Epithelial cell of prostate (primary cell): ENCODE data around the gene ABCC3.
"Not testable (repeated sequence)": the region's sequence is repeated elsewhere in the genome, so short reads cannot be mapped to it uniquely, and the experiment has no call there.

ENCODE experiments used
- DNase-seq: peaks from one replicate; pipeline ENCODE4 v3.0.0-alpha.2; 2011; ENCODE audit warnings: low read depth, low spot score
- H3K27ac ChIP-seq: fragments of 450-650 bp; 2 replicates; pipeline ENCODE4 v1.5.1; 2017; ENCODE audit warnings: mild to moderate bottlenecking

The ABCC3 gene

GRCh38 chr17:50721194-50722010 lies 86.7 kb downstream of the ABCC3 start:
- H3K27ac ChIP-seq: no peak overlapping the region
- no peak for DNase-seq

DNA sequence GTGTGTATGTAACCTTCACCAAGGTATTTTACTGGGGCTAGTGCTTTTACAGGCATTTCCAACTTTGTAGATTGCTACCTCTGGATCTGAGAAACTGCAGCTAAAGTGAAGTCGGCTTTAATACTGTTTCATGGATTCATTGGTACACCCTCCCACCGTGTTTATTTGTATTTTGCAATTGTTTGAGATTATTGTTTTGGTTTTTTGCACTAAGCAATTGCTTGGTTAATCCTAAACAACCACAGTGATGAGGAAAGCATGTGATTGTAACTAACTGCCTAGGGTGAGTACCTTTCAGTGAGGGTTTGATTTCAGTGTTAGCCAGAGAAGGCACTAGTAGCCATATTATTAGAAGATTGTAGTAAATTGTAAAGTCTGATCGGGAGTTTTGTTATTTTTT lies 88.1 kb downstream of the ABCC3 start:
- DNase-seq: no peak
- no peak overlapping the region for H3K27ac ChIP-seq

- H3K27ac ChIP-seq, DNase-seq: not testable (repeated sequence)
These were observed 89.9 kb downstream of the ABCC3 start for GRCh38 chr17:50724622-50725021.

GRCh38 chr17:50725769-50726655 lies 91.3 kb downstream of the ABCC3 start:
- no peak for DNase-seq

GRCh38 chr17:50728112-50728429 lies 93.4 kb downstream of the ABCC3 start:
- no peak for DNase-seq
- no peak overlapping the region for H3K27ac ChIP-seq

More at GRCh38 chr17:50725769-50726655, 91.3 kb downstream of the ABCC3 start:
- no peak overlapping the region for H3K27ac ChIP-seq

DNA sequence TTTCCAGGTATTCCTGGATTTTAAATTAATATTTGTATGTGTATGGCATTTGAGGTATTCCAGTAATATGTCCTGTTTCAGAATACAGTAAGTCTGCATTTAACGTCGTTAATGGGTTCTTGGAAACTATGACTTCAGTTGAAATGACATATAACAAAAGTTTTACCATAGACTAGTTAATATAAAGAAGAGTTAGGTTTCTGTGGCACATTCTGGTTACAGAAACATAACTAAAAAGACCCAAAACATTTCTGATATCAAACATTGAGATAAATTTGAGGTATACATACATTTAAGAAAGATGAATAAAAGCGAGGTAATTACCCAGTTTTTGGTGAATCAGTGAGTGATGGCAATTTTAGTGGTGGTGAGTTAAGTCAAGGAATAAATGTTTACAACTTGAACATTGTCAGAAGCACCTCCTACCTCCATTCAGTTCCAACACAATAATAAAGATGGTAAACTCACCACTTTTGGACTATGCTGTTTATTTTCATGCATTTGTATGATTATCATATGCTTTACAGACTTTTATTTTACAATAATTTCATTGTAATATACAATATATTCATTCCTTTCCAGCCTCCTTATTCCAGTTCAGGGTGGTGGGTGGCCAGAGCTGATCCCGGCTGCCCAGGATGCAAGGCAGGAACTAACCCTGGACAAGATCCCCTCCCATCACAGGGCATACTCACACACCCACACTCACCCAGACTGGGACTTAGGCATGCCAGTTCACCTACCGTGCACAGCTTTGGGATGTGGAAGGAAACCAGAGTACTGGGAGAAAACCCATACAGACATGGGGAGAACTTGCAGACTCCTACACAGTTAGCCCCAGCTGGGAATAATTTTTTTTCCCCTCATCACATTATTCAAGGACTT lies 94.4 kb downstream of the ABCC3 start:
- DNase-seq: no peak
- no peak overlapping the region for H3K27ac ChIP-seq

DNA sequence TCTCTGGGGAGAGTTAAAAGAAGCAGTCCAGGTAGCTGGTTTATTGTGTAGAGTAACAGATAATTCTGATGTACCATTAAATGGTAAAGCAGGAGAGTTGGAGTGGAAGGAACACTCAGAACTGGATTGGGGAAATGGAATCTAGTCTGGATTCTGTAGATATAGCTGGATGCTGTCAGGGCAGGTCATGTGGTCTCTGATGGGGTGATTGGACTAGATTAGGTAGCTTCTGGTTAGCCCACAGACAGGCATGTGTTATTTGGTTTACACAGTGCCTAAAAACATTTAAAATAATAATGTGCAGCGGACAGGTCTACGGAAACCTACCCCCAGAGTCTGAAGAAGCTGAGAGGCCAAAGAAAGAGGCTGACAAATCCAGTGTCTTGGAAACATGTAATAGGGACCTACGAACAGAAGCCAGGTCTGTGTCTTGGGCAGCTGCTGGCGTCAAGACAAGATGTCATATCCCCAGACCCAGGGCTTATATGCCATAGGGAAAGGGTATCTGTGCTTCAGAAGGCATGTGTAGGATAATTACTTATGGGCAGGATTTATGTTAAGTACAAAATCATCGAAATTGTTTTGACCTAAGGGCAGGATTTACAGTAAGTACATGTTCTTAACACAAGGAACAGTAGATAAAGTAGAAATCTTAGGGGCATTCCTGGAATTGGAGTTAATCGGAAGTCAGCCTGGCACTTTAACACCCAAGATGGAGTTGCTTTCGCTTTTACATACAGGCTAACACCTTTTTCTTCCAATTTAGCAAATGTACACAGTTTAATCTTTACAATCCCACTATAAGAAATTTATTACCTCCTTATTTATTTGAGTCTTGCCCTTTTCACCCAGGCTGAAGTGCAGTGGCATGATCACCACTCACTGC lies 97.1 kb downstream of the ABCC3 start:
- DNase-seq: no peak
- no peak overlapping the region for H3K27ac ChIP-seq

- no peak for DNase-seq
- no peak overlapping the region for H3K27ac ChIP-seq
These were observed 100.6 kb downstream of the ABCC3 start for GRCh38 chr17:50735287-50735686.

DNA sequence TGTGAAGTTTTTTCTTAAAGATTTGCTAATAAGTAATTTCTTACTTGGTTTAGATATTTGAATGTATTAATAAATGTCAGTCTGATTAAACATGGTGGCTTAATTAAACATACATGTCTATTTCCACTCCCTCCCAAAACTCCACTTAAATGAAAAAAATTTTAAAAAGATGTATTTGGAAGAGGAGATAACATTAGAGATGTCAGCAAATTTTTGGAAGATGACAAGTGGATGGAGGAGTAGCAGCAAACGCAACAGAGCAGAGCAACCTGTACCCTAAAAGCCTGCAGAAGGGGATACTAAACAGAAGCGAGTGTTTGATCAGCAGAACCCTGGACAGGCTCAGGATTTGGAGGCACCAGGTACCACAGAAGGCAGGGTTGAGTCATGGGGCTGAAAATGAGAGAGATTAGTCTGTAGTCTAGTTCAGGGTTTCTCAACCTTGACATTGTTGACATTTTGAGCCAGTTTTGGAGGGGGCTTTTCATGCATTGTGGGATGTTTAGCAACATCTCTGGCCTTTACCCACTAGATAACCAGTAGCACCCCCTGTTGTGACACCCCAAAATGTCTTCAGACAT lies 102.5 kb downstream of the ABCC3 start:
- H3K27ac ChIP-seq: no peak overlapping the region
- DNase-seq: no peak

GRCh38 chr17:50739098-50739497 lies 104.4 kb downstream of the ABCC3 start:
- DNase-seq: no peak

More at GRCh38 chr17:50739098-50739497, 104.4 kb downstream of the ABCC3 start:
- no peak overlapping the region for H3K27ac ChIP-seq
